Ascending aorta (tissue), 2 donors: ENCODE data around the gene FSCN2. TPM values are rescaled to one million over a fixed set of nuclear protein-coding genes. Genes with fewer than 3 reads are reported as not detected.

ENCODE experiments used
- DNase-seq, 2 donors: peaks; one replicate each; pipeline ENCODE4 v3.0.0-alpha.2; 2019; ENCODE audit warnings: low spot score in 2 of 2
- H3K27ac ChIP-seq, 2 donors: fragments of 200-600 bp; sonication (generic); one replicate each; pipeline ENCODE4 v1.5.1; 2016 to 2017; ENCODE audit warnings: mild to moderate bottlenecking in 1 of 2
- H3K27me3 ChIP-seq: fragments of 200-600 bp; sonication (generic); one replicate; pipeline ENCODE4 v1.5.1; 2017
- H3K36me3 ChIP-seq, 2 donors: fragments of 200-600 bp; sonication (generic); one replicate each; pipeline ENCODE4 v1.5.1; 2016
- H3K4me1 ChIP-seq, 2 donors: fragments of 200-600 bp; sonication (generic); one replicate each; pipeline ENCODE4 v1.5.1; 2016 to 2017; ENCODE audit warnings: mild to moderate bottlenecking in 1 of 2
- H3K4me3 ChIP-seq, 2 donors: fragments of 200-600 bp; sonication (generic); one replicate each; pipeline ENCODE4 v1.5.1; 2016 to 2017; ENCODE audit warnings: mild to moderate bottlenecking in 1 of 2
- H3K9me3 ChIP-seq, 2 donors: fragments of 200-600 bp; sonication (generic); one replicate each; pipeline ENCODE4 v1.5.1; 2016
- CTCF ChIP-seq, 3 experiments: fragments of 200-600 bp in 2 of 3; fragments of 450-650 bp in 1 of 3; sonication (generic) in 2 of 3; IDR thresholded peaks; one replicate each; pipeline ENCODE4 v1.5.1; 2016 to 2019; ENCODE audit warnings: antibody characterized with exemption in 3 of 3, mild to moderate bottlenecking in 1 of 3, moderate library complexity in 1 of 3
- intact Hi-C: fragments of 100-400 bp; cut with DNase I; formaldehyde crosslinking; loops from one replicate; pipeline ENCODE4 v1.15.1; 2023
- total RNA-seq: library from RNA; depleted of rRNA; stranded (reverse); fragments of >200 nt; gene quantifications from one replicate; pipeline ENCODE4 v1.1.0, GENCODE V29; 2016

FSCN2 gene
- total RNA-seq, 1 donor from 2014 or later: not detected

- Histone ChIP-seq H3K27ac (no peak overlapping the region), H3K27me3 (no peaks in the 10 kb centered on the region), H3K36me3 (no peaks in the 10 kb centered on the region), H3K4me1 (peaks cover 0 to 3% of the 10 kb centered on the region in 2 donors), H3K9me3 (no peaks in the 10 kb centered on the region), H3K4me3 (no peak overlapping the region)
- TF ChIP-seq CTCF (IDR thresholded peaks at IDR 0.05): no peak
- DNase-seq: no peak
- intact Hi-C loops: no loop called here
Measured at GRCh38 chr17:81502471-81503017, 25.6 kb upstream of the FSCN2 start.

GRCh38 chr17:81503619-81504018 is 24.6 kb upstream of the FSCN2 start:
- Histone ChIP-seq H3K27me3 (no peaks in the 10 kb centered on the region), H3K27ac (no peak overlapping the region), H3K9me3 (no peaks in the 10 kb centered on the region), H3K4me1 (peaks cover 0 to 3% of the 10 kb centered on the region in 2 donors), H3K4me3 (no peak overlapping the region), H3K36me3 (peaks cover 7 to 8% of the 10 kb centered on the region in 2 donors)
- DNase-seq: no peak
- intact Hi-C loops: no loop called here
- TF ChIP-seq CTCF (IDR thresholded peaks at IDR 0.05): no peak

DNA sequence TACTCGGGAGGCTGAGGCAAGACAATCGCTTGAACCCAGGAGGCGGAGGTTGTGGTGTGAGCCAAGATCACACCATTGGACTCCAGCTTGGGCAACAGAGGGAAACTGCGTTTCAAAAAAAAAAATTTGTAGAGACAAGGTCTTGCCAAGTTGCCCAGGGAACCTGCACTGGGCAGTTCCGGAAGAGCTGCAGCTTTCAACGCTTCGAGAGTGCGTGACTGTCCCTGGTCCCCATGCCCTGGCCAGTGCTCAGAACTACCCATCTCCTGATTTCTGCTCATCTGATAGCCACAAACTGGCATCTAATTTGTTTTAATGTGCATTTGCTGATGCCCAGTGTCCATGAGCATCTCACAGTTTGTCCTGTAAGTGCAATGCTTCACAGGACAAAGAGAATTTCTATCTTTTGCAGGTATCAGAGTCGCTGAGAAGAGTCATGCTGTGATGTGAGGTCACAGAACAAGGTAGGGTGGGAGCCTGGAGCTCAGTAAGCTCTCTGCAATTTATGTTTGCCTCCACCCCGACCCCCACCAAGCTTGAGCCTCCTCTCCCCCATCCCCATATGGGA is 19.5 kb upstream of the FSCN2 start:
- no peak for DNase-seq
- Histone ChIP-seq H3K9me3 (no peaks in the 10 kb centered on the region), H3K4me1 (peaks cover 0 to 3% of the 10 kb centered on the region in 2 donors), H3K27ac (peak overlapping the region; percentile 17 to 43), H3K4me3 (peak overlapping the region; percentile 81 to 96), H3K27me3 (no peaks in the 10 kb centered on the region), H3K36me3 (peaks cover 40 to 46% of the 10 kb centered on the region in 2 donors)
- no peak for TF ChIP-seq CTCF (IDR thresholded peaks at IDR 0.05)
- intact Hi-C loops: no loop called here

DNA sequence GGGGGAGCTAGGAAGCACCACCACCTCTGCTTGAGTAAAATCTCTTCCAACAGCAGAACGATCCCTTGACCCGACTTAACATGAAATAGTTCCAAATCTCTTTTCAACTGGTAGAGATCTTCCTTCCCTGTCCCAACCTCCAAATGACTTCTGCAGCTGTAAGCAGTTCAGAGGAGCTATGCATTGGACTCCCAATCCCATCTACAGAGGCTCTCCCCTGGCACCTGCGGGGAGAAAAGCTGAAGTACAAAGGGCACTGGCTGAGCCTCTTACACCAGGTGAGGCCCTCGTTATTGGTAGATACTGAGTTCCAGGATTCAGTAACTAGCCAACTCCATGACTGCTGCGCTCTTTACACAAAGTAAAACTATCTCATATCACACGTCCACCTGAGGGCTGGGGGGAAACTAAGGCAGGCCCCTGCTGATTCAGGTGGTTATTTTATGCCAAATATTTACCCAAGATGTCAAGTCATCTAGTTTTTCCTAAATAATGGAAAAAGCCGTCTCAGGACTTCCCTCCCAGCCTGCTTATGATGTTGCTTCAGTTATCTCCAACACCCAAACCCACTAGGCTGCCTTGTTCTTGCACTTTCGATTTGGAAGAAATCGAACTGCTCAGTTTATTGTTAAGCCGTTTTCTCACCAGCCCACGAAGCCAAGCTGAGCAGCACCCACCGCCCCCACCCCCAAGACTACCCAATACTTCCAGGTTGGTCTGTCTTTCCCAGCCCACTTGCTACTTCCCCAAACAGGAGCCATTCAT is 18.8 kb upstream of the FSCN2 start:
- H3K4me3 ChIP-seq: peak overlapping the region; percentile 81 to 96
- peak overlapping the region; percentile 17 to 90 for H3K27ac ChIP-seq

More for the DNA sequence above, 18.8 kb upstream of the FSCN2 start:
- DNase-seq: no peak
- Histone ChIP-seq H3K4me1 (peaks cover 0 to 3% of the 10 kb centered on the region in 2 donors), H3K27me3 (no peaks in the 10 kb centered on the region), H3K36me3 (peaks cover 40 to 46% of the 10 kb centered on the region in 2 donors), H3K9me3 (no peaks in the 10 kb centered on the region)
- no peak for TF ChIP-seq CTCF (IDR thresholded peaks at IDR 0.05)
- intact Hi-C loops: no loop called here
